GM21367 (cell line): ENCODE measurements around the gene EDC3.
"Not testable (repeated sequence)": the region's sequence is repeated elsewhere in the genome, so short reads cannot be mapped to it uniquely, and the experiment has no call there.

Source experiments
- ATAC-seq: cut with Tn5 transposase; IDR thresholded peaks from one replicate; pipeline ENCODE4 v1.9.1; 2021; ENCODE audit not compliant: unreplicated experiment

EDC3 gene

GRCh38 chr15:74653426-74654102 is 42.3 kb downstream of the EDC3 start:
- no peak for ATAC-seq

GRCh38 chr15:74651242-74651741 is 44.5 kb downstream of the EDC3 start:
- no peak for ATAC-seq

GRCh38 chr15:74648051-74648842 is 47.6 kb downstream of the EDC3 start:
- ATAC-seq, result no peak

- ATAC-seq, result no peak
These were observed 49.3 kb downstream of the EDC3 start for GRCh38 chr15:74646480-74646879.

GRCh38 chr15:74643665-74644204 is 52.1 kb downstream of the EDC3 start:
- no peak for ATAC-seq

GRCh38 chr15:74642734-74643664 is 52.8 kb downstream of the EDC3 start:
- ATAC-seq, result no peak

GRCh38 chr15:74642348-74642733 is 53.5 kb downstream of the EDC3 start:
- no peak for ATAC-seq

- no peak for ATAC-seq
These were observed 54.7 kb downstream of the EDC3 start for GRCh38 chr15:74641151-74641550.

GRCh38 chr15:74636984-74637383 is 58.8 kb downstream of the EDC3 start:
- no peak for ATAC-seq

- no peak for ATAC-seq
These were observed 60.6 kb downstream of the EDC3 start for GRCh38 chr15:74635228-74635627.

- ATAC-seq, result no peak
These were observed 62.0 kb downstream of the EDC3 start for GRCh38 chr15:74633781-74634180.

GRCh38 chr15:74632601-74633000 is 63.2 kb downstream of the EDC3 start:
- ATAC-seq, result no peak

GRCh38 chr15:74631935-74632560 is 63.8 kb downstream of the EDC3 start:
- ATAC-seq, result no peak

GRCh38 chr15:74631408-74631807 is 64.4 kb downstream of the EDC3 start:
- no peak for ATAC-seq

GRCh38 chr15:74631087-74631385 is 64.8 kb downstream of the EDC3 start:
- no peak for ATAC-seq

- ATAC-seq, result no peak
These were observed 65.3 kb downstream of the EDC3 start for GRCh38 chr15:74630284-74631086.

- not testable (repeated sequence) for ATAC-seq
These were observed 66.1 kb downstream of the EDC3 start for GRCh38 chr15:74629696-74630095.

GRCh38 chr15:74628949-74629348 is 66.9 kb downstream of the EDC3 start:
- no peak for ATAC-seq

- ATAC-seq, result no peak
These were observed 67.6 kb downstream of the EDC3 start for GRCh38 chr15:74628199-74628598.

- ATAC-seq, result no peak
These were observed 68.1 kb downstream of the EDC3 start for GRCh38 chr15:74627766-74628165.
